RWPE2 (cell line): ENCODE results near the gene PHC2.

Experiments
- ATAC-seq: fragments of 200-7000 bp; cut with Tn5 transposase; 3 replicates; pipeline ENCODE4 v1.9.1; 2021; ENCODE audit warnings: low read depth
- DNase-seq: peaks from one replicate; pipeline ENCODE4 v3.0.0-alpha.2; 2020; ENCODE audit warnings: low spot score
- H3K27ac ChIP-seq: fragments of 450-650 bp; 2 replicates; pipeline ENCODE4 v1.5.1; 2017; ENCODE audit warnings: mild to moderate bottlenecking; ENCODE audit not compliant: poor library complexity, severe bottlenecking
- H3K27me3 ChIP-seq: fragments of 250-450 bp; sonication (Bioruptor Pico); 2 replicates; pipeline ENCODE4 v1.5.1; 2021; ENCODE audit warnings: mild to moderate bottlenecking, moderate library complexity; ENCODE audit not compliant: insufficient read depth, poor library complexity, severe bottlenecking
- H3K36me3 ChIP-seq: fragments of 250-450 bp; sonication (Bioruptor Pico); 2 replicates; pipeline ENCODE4 v1.5.1; 2020; ENCODE audit warnings: low read depth, mild to moderate bottlenecking, moderate library complexity
- H3K4me1 ChIP-seq: fragments of 250-450 bp; sonication (Bioruptor Pico); 2 replicates; pipeline ENCODE4 v1.5.1; 2021; ENCODE audit warnings: mild to moderate bottlenecking, moderate library complexity; ENCODE audit not compliant: insufficient read depth, poor library complexity, severe bottlenecking
- H3K4me3 ChIP-seq: fragments of 250-450 bp; sonication (Bioruptor Pico); 2 replicates; pipeline ENCODE4 v1.5.1; 2021; ENCODE audit warnings: mild to moderate bottlenecking, moderate library complexity; ENCODE audit not compliant: severe bottlenecking
- H3K9me3 ChIP-seq: fragments of 250-450 bp; sonication (Bioruptor Pico); 2 replicates; pipeline ENCODE4 v1.5.1; 2021; ENCODE audit warnings: mild to moderate bottlenecking, moderate library complexity; ENCODE audit not compliant: severe bottlenecking
- CTCF ChIP-seq: fragments of 450-650 bp; IDR thresholded peaks from one replicate; pipeline ENCODE4 v1.5.1; 2017; ENCODE audit warnings: mild to moderate bottlenecking, moderate library complexity; ENCODE audit not compliant: poor library complexity, severe bottlenecking

Gene PHC2

GRCh38 chr1:33397125-33397506 lies 33.8 kb downstream of the PHC2 start:
- Histone ChIP-seq H3K9me3 (no peaks in the 10 kb centered on the region), H3K4me1 (no peaks in the 10 kb centered on the region), H3K27me3 (no peaks in the 10 kb centered on the region), H3K36me3 (peaks cover 5% of the 10 kb centered on the region; the same call in 1 of the 2 replicates), H3K27ac (no peak overlapping the region), H3K4me3 (no peak overlapping the region)
- DNase-seq (no peak), ATAC-seq (no peak)
- no peak for TF ChIP-seq CTCF

- no peaks in the 10 kb centered on the region for H3K4me1 ChIP-seq
- no peaks in the 10 kb centered on the region for H3K9me3 ChIP-seq
- H3K4me3 ChIP-seq = no peak overlapping the region
- TF ChIP-seq CTCF = no peak
- H3K27ac ChIP-seq = no peak overlapping the region
- peaks cover 5% of the 10 kb centered on the region; the same call in 1 of the 2 replicates for H3K36me3 ChIP-seq
- ATAC-seq (no peak), DNase-seq (no peak)
- no peaks in the 10 kb centered on the region for H3K27me3 ChIP-seq
These were observed 34.4 kb downstream of the PHC2 start for GRCh38 chr1:33396188-33397124.

- TF ChIP-seq CTCF = no peak
- no peak for DNase-seq
- Histone ChIP-seq H3K27me3 (no peaks in the 10 kb centered on the region), H3K36me3 (peaks cover 5% of the 10 kb centered on the region; the same call in 1 of the 2 replicates), H3K9me3 (no peaks in the 10 kb centered on the region), H3K27ac (no peak overlapping the region), H3K4me1 (no peaks in the 10 kb centered on the region), H3K4me3 (no peak overlapping the region)
- no peak for ATAC-seq
These were observed 36.1 kb downstream of the PHC2 start for GRCh38 chr1:33394770-33395169.

- no peaks in the 10 kb centered on the region for H3K4me1 ChIP-seq
- ATAC-seq = no peak
These were observed 36.9 kb downstream of the PHC2 start for GRCh38 chr1:33393991-33394390.

More at GRCh38 chr1:33393991-33394390, 36.9 kb downstream of the PHC2 start:
- Histone ChIP-seq H3K27ac (no peak overlapping the region), H3K27me3 (no peaks in the 10 kb centered on the region), H3K4me3 (no peak overlapping the region), H3K36me3 (peaks cover 5% of the 10 kb centered on the region; the same call in 1 of the 2 replicates), H3K9me3 (no peaks in the 10 kb centered on the region)
- no peak for TF ChIP-seq CTCF
- DNase-seq = no peak
